Measurements from ENCODE around the gene ALOXE3.
"Not testable (repeated sequence)": the region's sequence is repeated elsewhere in the genome, so short reads cannot be mapped to it uniquely, and the experiment has no call there.

The ALOXE3 gene

GRCh38 chr17:8109661-8110455 is 8.5 kb downstream of the ALOXE3 start:
- DNase-seq (ENCODE audit: low read depth), result no peak
- H3K4me3 ChIP-seq (ENCODE audit: low read depth, low read length), result no peak overlapping the region
- peak; percentile 74 for TF ChIP-seq CTCF (conservative IDR thresholded peaks at IDR 0.05; ENCODE audit: low read depth, low read length)

- no peak for DNase-seq (ENCODE audit: low read depth)
- no peak for TF ChIP-seq CTCF (conservative IDR thresholded peaks at IDR 0.05; ENCODE audit: low read depth, low read length)
These were observed 9.2 kb downstream of the ALOXE3 start for GRCh38 chr17:8108972-8109660.

GRCh38 chr17:8106980-8107379 is 11.3 kb downstream of the ALOXE3 start:
- DNase-seq (ENCODE audit: low read depth); H3K4me3 ChIP-seq (ENCODE audit: low read depth, low read length): not testable (repeated sequence)

More at GRCh38 chr17:8108972-8109660, 9.2 kb downstream of the ALOXE3 start:
- no peak overlapping the region for H3K4me3 ChIP-seq (ENCODE audit: low read depth, low read length)

DNA sequence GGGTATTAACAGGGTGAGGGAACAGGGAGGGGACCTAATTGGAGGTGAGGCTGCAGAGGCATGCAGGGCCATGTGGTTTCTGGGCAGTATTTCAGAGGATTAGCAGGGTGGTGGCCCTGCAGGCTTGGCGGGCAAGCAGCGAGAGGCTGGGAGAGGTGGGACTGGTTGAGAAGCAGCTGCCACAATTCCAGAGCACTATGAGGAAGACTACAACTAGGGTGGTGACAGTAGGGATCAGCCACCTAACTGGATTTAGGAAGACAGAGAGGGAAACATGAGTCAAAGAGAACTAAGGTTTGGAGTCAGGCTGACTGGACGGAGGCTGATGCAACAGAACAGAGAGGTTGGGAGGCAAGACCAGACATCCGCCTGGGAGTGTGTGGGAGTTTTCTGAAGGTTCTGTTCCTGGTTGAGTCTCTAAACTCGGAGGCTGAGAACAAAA is 12.3 kb downstream of the ALOXE3 start:
- no peak for DNase-seq (ENCODE audit: low read depth)
- TF ChIP-seq CTCF (conservative IDR thresholded peaks at IDR 0.05; ENCODE audit: low read depth, low read length), result no peak
- no peak overlapping the region for H3K4me3 ChIP-seq (ENCODE audit: low read depth, low read length)

- TF ChIP-seq CTCF (conservative IDR thresholded peaks at IDR 0.05; ENCODE audit: low read depth, low read length), result no peak
- DNase-seq (ENCODE audit: low read depth), result no peak
- no peak overlapping the region for H3K4me3 ChIP-seq (ENCODE audit: low read depth, low read length)
These were observed 13.4 kb downstream of the ALOXE3 start for GRCh38 chr17:8104911-8105310.

- DNase-seq (ENCODE audit: low read depth), result no peak
- TF ChIP-seq CTCF (conservative IDR thresholded peaks at IDR 0.05; ENCODE audit: low read depth, low read length), result no peak
- H3K4me3 ChIP-seq (ENCODE audit: low read depth, low read length), result no peak overlapping the region
These were observed 14.8 kb downstream of the ALOXE3 start for GRCh38 chr17:8103549-8103948.

DNA sequence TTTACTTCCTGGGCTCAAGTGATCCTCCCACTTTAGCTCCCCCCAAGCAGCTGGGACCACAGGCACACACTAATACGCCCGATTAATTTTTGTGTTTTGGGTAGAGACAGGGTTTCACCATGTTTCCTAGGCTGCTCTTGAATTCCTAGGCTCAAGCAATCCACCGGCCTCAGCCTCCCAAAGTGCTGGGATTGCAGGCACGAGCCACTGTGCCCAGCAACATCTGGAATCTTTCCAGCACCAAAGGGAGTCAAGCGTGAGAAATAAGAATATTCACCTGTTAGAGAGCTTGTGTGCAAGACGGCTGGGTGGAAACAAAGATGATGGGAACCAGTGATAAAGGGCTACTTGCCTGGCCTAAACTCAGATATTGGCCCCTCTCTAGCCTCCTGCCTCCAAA is 16.6 kb downstream of the ALOXE3 start:
- TF ChIP-seq CTCF (conservative IDR thresholded peaks at IDR 0.05; ENCODE audit: low read depth, low read length), result no peak
- no peak overlapping the region for H3K4me3 ChIP-seq (ENCODE audit: low read depth, low read length)
- no peak for DNase-seq (ENCODE audit: low read depth)
